D721Med (cell line): ENCODE results near the gene ABLIM1.

Experiments
- DNase-seq: peaks from one replicate; pipeline ENCODE4 v3.0.0; 2011; ENCODE audit warnings: low spot score; ENCODE audit not compliant: insufficient read length
- FAIRE-seq: peaks from 2 replicates; lab custom pipeline; 2011; peaks lifted over from hg19 to GRCh38; lab: Jason Lieb, UNC
- TF ChIP-seq, protein P1 (sequence below): IDR thresholded peaks from 2 replicates; pipeline ENCODE4 v1.5.1; 2012; ENCODE audit warnings: mild to moderate bottlenecking, control low read depth; ENCODE audit not compliant: insufficient read depth; ENCODE audit errors: missing control alignments

ABLIM1 gene

DNA sequence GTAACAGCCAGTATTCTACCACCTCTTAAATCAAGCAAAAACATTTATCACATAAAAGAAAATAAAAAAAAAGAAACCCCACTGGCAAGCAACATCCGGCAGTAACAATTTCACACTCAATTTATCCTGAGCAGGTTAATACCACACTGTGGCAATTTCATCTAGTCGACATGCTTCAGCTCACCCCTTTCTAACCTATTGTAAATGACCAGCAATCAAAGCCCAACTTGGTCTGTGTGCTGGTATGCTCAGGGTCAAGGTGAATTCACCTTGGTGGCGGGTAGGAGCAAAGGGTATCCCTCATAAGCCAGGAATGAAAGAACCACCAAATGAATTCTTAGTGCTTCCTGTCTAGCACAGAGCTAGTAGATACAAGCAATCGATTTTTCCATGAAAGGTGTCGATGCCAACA, 144.7 kb downstream of the ABLIM1 start:
- TF ChIP-seq, protein P1, sequence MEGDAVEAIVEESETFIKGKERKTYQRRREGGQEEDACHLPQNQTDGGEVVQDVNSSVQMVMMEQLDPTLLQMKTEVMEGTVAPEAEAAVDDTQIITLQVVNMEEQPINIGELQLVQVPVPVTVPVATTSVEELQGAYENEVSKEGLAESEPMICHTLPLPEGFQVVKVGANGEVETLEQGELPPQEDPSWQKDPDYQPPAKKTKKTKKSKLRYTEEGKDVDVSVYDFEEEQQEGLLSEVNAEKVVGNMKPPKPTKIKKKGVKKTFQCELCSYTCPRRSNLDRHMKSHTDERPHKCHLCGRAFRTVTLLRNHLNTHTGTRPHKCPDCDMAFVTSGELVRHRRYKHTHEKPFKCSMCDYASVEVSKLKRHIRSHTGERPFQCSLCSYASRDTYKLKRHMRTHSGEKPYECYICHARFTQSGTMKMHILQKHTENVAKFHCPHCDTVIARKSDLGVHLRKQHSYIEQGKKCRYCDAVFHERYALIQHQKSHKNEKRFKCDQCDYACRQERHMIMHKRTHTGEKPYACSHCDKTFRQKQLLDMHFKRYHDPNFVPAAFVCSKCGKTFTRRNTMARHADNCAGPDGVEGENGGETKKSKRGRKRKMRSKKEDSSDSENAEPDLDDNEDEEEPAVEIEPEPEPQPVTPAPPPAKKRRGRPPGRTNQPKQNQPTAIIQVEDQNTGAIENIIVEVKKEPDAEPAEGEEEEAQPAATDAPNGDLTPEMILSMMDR, result no peak
- DNase-seq, result no peak
- FAIRE-seq, result no peak

GRCh38 chr10:114511881-114512280, 146.2 kb downstream of the ABLIM1 start:
- no peak for FAIRE-seq
- DNase-seq, result no peak
- TF ChIP-seq, protein P1, result no peak

GRCh38 chr10:114508376-114508775, 149.7 kb downstream of the ABLIM1 start:
- FAIRE-seq (no peak), DNase-seq (no peak)
- TF ChIP-seq, protein P1, result no peak

DNA sequence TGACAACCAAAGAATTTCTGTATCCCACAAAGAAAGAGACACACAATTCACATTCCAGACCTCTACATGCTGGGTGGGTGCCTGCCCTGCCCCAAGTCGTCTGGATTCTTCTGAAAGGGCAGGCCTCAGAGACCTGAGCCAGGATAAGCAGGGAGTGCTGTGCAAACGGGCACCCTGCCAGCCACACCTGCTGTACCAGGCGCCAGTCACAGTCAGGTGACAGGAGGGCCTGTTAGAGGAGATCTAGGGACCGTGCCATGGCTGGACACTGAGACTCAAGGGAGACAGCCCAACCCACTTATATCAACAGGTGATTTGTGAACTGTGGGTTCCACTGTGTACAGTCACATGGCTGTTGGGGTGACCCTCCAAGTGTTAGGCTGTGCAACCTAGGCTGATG, 150.6 kb downstream of the ABLIM1 start:
- DNase-seq, result no peak
- TF ChIP-seq, protein P1, result no peak
- no peak for FAIRE-seq

DNA sequence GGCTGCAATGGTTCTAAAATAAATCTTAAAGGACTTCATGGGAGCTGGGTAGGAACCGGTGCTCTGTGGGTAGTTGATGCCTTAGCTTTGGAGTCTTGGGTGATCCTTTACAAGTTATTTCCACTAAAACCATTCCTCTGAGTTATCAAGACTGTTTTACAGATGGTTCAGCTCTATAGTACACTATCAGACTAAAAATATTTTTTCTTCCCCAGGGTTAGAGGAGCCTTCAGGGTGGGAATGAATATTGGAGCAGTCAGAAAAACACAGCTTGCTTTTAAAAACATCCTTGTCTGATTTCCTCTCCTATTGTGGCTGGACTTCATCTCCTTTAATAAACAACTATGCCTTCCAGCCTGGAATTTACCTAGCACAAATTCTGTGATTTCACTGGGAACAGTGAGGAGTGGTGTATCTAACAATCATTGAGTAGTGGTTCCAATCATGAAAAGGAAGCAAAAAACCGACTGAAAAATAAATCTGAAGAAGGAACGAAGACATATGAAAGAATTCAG, 151.1 kb downstream of the ABLIM1 start:
- FAIRE-seq (no peak), DNase-seq (no peak)
- TF ChIP-seq, protein P1, result no peak

GRCh38 chr10:114504769-114505579, 153.1 kb downstream of the ABLIM1 start:
- TF ChIP-seq, protein P1, result no peak
- FAIRE-seq (no peak), DNase-seq (no peak)

GRCh38 chr10:114502074-114502473, 156.0 kb downstream of the ABLIM1 start:
- DNase-seq, result no peak
- FAIRE-seq, result no peak
- TF ChIP-seq, protein P1, result no peak
